ENCODE data around the gene EVL. TPM values are rescaled to one million over a fixed set of nuclear protein-coding genes. Genes with fewer than 3 reads are reported as not detected.

The EVL gene
- total RNA-seq, 2 experiments from 2014 or later = 660 to 678 TPM

DNA sequence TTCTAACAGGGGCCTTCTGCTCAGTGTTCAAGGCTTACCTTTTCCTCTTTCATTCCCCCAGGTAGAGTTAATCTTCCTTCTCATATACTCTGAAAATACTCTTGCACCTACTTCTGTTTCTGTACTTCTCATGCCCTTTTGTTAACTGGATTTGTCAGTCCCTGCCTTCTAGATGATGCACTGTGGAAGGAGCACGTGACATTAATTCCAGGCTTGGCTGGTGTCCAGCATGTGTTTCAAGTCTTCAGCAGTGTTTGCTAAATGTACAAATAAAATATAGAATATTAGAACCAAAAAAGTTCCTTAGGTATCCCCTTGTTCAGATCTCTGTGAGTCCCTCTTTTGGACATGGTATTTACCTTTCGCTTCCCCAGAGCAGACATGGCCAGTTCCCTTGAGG lies 27.9 kb upstream of the EVL start:
- no peaks in the 10 kb centered on the region for H3K9me3 Mint-ChIP-seq
- ATAC-seq (ENCODE audit: poor library complexity) (no peak), DNase-seq (no peak)
- H3K4me1 ChIP-seq (ENCODE audit: insufficient read depth, low read length) = no peaks in the 10 kb centered on the region
- no peak overlapping the region for H3K27ac Mint-ChIP-seq
- H3K27me3 Mint-ChIP-seq = no peaks in the 10 kb centered on the region
- H3K27me3 ChIP-seq (ENCODE audit: control insufficient read depth in 1 of 2, insufficient read depth in 2 of 2, low read length in 2 of 2) = no peaks in the 10 kb centered on the region
- intact Hi-C loops (cut with DNase I, micrococcal nuclease) = loop anchor here in 1 of 2 experiments (5.0 kb wide), 1 partner anchor 135 kb away; no protein-coding TSS in a partner anchor
- no peak overlapping the region for H3K27ac ChIP-seq (ENCODE audit: low read depth in 1 of 2, low read length in 2 of 2)
- peaks cover 4% of the 10 kb centered on the region for H3K4me1 Mint-ChIP-seq (ENCODE audit: low read depth)
- no peak overlapping the region for H3K4me3 ChIP-seq (ENCODE audit: low read length)
- no peak for TF ChIP-seq CTCF (IDR thresholded peaks at IDR 0.05)
- CTCF ChIA-PET = interaction anchor here (1.8 kb wide), 1 partner anchor 12 kb away, joined by 4 read pairs; no protein-coding TSS in a partner anchor
- no peaks in the 10 kb centered on the region for H3K9me3 ChIP-seq (ENCODE audit: control insufficient read depth in 1 of 2, insufficient read depth in 1 of 2, low read length in 2 of 2)
- no peaks in the 10 kb centered on the region for H3K36me3 Mint-ChIP-seq (ENCODE audit: low read depth)
- no peaks in the 10 kb centered on the region for H3K36me3 ChIP-seq (ENCODE audit: insufficient read depth, low read length)
- POLR2A ChIA-PET = interaction anchor here (1.4 kb wide), 1 partner anchor 27 kb away, joined by 4 read pairs; the partner anchor contains the start of gene EVL
- no peak overlapping the region for H3K4me3 Mint-ChIP-seq

GRCh38 chr14:100038065-100038464 lies 27.2 kb upstream of the EVL start:
- ATAC-seq (ENCODE audit: poor library complexity) (no peak), DNase-seq (no peak)
- H3K36me3 Mint-ChIP-seq (ENCODE audit: low read depth) = no peaks in the 10 kb centered on the region
- intact Hi-C loops (cut with DNase I, micrococcal nuclease) = loop anchor here in 1 of 2 experiments (5.0 kb wide), 1 partner anchor 134 kb away; no protein-coding TSS in a partner anchor
- Histone ChIP-seq H3K36me3 (ENCODE audit: insufficient read depth, low read length) (no peaks in the 10 kb centered on the region), H3K27me3 (ENCODE audit: control insufficient read depth in 1 of 2, insufficient read depth in 2 of 2, low read length in 2 of 2) (no peaks in the 10 kb centered on the region), H3K4me1 (ENCODE audit: insufficient read depth, low read length) (no peaks in the 10 kb centered on the region), H3K9me3 (ENCODE audit: control insufficient read depth in 1 of 2, insufficient read depth in 1 of 2, low read length in 2 of 2) (no peaks in the 10 kb centered on the region), H3K27ac (ENCODE audit: low read depth in 1 of 2, low read length in 2 of 2) (no peak overlapping the region), H3K4me3 (ENCODE audit: low read length) (no peak overlapping the region)
- peaks cover 4% of the 10 kb centered on the region for H3K4me1 Mint-ChIP-seq (ENCODE audit: low read depth)
- CTCF ChIA-PET = interaction anchor here (0.9 to 1.8 kb wide), 2 partner anchors 11 to 13 kb away, joined by 4 read pairs; no protein-coding TSS in a partner anchor
- no peak overlapping the region for H3K4me3 Mint-ChIP-seq
- no peaks in the 10 kb centered on the region for H3K27me3 Mint-ChIP-seq
- POLR2A ChIA-PET = interaction anchor here (1.4 kb wide), 1 partner anchor 27 kb away, joined by 4 read pairs; the partner anchor contains the start of gene EVL
- H3K9me3 Mint-ChIP-seq = no peaks in the 10 kb centered on the region
- no peak for TF ChIP-seq CTCF (IDR thresholded peaks at IDR 0.05)
- H3K27ac Mint-ChIP-seq = no peak overlapping the region

GRCh38 chr14:100039903-100040302 lies 25.3 kb upstream of the EVL start:
- DNase-seq (no peak), ATAC-seq (ENCODE audit: poor library complexity) (no peak)
- no peaks in the 10 kb centered on the region for H3K9me3 Mint-ChIP-seq
- H3K4me1 Mint-ChIP-seq (ENCODE audit: low read depth) = peaks cover 4% of the 10 kb centered on the region
- intact Hi-C loops (cut with DNase I, micrococcal nuclease) = loop anchor here (1.0 to 5.0 kb wide), 3 partner anchors 34 to 132 kb away; no protein-coding TSS in a partner anchor
- no peak for TF ChIP-seq CTCF (IDR thresholded peaks at IDR 0.05)
- no peak overlapping the region for H3K27ac Mint-ChIP-seq
- no peaks in the 10 kb centered on the region for H3K36me3 Mint-ChIP-seq (ENCODE audit: low read depth)
- CTCF ChIA-PET = interaction anchor here (1.2 kb wide), 1 partner anchor 20 kb away, joined by 3 read pairs; no protein-coding TSS in a partner anchor
- Histone ChIP-seq H3K4me1 (ENCODE audit: insufficient read depth, low read length) (no peaks in the 10 kb centered on the region), H3K4me3 (ENCODE audit: low read length) (no peak overlapping the region), H3K9me3 (ENCODE audit: control insufficient read depth in 1 of 2, insufficient read depth in 1 of 2, low read length in 2 of 2) (no peaks in the 10 kb centered on the region), H3K27me3 (ENCODE audit: control insufficient read depth in 1 of 2, insufficient read depth in 2 of 2, low read length in 2 of 2) (no peaks in the 10 kb centered on the region), H3K36me3 (ENCODE audit: insufficient read depth, low read length) (no peaks in the 10 kb centered on the region), H3K27ac (ENCODE audit: low read depth in 1 of 2, low read length in 2 of 2) (no peak overlapping the region)
- no peak overlapping the region for H3K4me3 Mint-ChIP-seq
- H3K27me3 Mint-ChIP-seq = no peaks in the 10 kb centered on the region
- POLR2A ChIA-PET = interaction anchor here (1.6 kb wide), 1 partner anchor 25 kb away, joined by 4 read pairs; the partner anchor contains the start of gene EVL
